Measurements from ENCODE around the gene SYT7.

GRCh38 chr11:61477727-61478148 lies 103.1 kb downstream of the SYT7 start:
- TF ChIP-seq, protein P1, sequence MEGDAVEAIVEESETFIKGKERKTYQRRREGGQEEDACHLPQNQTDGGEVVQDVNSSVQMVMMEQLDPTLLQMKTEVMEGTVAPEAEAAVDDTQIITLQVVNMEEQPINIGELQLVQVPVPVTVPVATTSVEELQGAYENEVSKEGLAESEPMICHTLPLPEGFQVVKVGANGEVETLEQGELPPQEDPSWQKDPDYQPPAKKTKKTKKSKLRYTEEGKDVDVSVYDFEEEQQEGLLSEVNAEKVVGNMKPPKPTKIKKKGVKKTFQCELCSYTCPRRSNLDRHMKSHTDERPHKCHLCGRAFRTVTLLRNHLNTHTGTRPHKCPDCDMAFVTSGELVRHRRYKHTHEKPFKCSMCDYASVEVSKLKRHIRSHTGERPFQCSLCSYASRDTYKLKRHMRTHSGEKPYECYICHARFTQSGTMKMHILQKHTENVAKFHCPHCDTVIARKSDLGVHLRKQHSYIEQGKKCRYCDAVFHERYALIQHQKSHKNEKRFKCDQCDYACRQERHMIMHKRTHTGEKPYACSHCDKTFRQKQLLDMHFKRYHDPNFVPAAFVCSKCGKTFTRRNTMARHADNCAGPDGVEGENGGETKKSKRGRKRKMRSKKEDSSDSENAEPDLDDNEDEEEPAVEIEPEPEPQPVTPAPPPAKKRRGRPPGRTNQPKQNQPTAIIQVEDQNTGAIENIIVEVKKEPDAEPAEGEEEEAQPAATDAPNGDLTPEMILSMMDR (IDR thresholded peaks at IDR 0.05): peak; percentile 89 to 96 (median 93)
- TF ChIP-seq POLR2A (IDR thresholded peaks at IDR 0.05): no peak

Measured in heart left ventricle (tissue), 13 donors.